HG03064 (cell line): Measurements from ENCODE around the gene XPNPEP2.

Source experiments
- ATAC-seq: cut with Tn5 transposase; IDR thresholded peaks from one replicate; pipeline ENCODE4 v1.9.1; 2021; ENCODE audit warnings: low read depth; ENCODE audit not compliant: unreplicated experiment

Gene XPNPEP2

DNA sequence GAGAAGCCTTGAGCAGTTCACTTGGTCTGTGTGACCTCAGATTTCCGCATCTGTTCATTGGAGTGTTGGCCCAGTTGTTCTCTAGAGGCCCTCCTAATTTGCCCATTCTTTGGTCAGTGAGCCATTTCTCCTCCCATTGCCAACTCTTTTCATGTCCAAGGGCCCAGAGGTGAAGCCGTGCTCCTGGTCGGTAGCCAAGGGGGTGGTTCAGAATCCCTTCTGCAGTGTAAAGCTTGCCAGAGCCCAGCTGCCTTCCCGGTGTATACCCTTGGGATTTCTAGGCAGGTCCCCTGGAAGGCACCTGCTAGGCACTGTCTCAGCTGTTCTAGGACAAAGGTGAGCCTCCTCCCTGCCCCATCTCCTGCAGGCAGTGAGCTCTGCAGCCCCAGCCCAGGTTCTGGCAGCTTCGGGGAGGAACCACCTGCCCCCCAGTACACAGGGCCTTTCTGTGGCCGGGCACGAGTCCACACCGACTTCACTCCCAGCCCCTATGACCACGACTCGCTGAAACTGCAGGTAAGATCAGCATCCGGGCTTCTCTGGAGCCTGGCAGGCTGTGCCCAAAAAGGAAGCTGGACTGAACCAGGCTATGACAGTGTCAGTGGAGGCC is 53.3 kb downstream of the XPNPEP2 start:
- no peak for ATAC-seq

- no peak for ATAC-seq
Observed at GRCh38 chrX:129792586-129793291, 54.0 kb downstream of the XPNPEP2 start.

DNA sequence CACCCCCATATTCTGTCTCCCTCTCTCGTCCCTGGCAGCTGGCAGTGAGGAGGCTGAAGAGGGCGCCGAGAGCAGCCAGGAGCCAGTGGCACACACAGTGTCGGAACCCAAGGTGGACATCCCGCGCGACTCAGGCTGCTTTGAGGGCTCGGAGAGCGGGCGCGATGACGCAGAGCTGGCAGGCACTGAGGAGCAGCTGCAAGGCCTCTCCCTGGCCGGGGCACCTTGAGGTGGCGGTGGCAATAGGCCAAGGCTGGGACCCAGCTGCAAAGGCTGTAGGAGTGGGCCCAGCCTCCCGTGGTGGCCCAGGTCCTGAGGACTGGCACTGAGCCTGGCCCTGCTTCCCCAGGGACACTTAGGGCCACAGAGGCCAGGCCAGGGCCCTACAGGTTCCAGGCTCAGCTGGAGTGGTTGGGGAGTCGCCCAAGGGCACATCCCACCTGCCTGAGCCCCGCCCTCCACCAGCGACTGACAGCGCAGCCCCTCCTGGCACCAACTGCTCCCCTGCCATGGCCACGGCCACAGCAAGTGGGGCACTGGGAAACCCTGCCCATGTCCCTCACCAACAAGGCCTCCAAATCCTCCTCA is 54.9 kb downstream of the XPNPEP2 start:
- no peak for ATAC-seq

DNA sequence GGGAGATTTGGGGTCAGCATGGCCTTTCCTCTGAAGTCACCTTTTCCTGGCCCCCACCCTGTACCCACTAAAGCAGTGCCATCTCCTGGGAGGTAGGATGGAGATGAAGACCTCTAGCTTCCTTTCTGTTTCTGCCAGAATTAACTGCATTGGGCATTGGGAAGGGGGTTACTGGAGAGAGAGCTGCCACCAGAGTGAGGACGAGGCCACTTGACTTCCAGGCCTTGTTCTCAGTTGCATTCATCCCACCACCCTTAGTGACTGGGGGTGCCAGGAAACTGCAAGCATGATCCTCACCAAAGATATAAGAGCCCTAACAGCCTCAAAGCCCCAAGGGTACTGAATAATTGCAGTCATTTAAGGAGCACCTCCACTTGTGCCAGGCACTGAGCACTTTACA is 56.8 kb downstream of the XPNPEP2 start:
- no peak for ATAC-seq

GRCh38 chrX:129797251-129797906 is 58.6 kb downstream of the XPNPEP2 start:
- no peak for ATAC-seq

DNA sequence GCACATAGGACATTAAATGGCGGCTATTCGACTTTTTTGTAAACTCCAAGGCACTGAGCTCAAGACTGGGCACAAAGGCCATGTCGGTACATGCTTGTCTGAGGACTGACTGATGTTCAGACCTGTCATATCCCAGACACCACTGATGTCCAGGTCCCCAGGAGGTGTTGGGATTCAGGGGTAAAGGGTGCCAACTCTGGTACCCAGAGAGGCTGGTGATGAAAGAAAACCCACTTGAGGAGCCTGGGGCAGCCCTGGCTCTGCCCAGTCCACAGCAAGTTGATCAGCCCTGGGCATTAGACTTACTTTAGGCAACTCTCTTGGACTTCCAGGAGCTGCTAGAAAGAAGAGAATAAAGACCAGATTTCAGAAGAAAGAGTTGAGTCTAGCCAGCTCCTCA is 59.7 kb downstream of the XPNPEP2 start:
- ATAC-seq, result no peak

GRCh38 chrX:129798888-129799287 is 60.1 kb downstream of the XPNPEP2 start:
- ATAC-seq, result no peak

DNA sequence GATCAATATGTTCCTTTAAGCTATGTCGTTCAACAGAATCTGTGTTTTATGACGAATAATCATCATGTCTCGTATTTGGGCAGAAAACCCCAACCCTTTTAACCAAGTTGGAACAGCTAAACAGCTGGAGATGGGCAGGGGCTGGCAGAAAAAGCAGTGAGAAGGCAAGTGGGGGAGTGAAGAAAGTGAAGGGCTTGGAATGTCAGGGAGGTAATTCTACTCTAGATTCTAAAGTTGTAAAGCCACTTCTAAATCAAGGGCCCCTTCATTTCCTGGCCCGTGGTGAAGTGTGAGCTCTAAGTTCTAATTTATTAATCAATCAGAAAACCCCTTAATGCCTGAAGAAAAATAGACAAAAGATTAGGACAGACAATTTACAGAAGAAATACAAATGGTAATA is 61.4 kb downstream of the XPNPEP2 start:
- ATAC-seq, result no peak

DNA sequence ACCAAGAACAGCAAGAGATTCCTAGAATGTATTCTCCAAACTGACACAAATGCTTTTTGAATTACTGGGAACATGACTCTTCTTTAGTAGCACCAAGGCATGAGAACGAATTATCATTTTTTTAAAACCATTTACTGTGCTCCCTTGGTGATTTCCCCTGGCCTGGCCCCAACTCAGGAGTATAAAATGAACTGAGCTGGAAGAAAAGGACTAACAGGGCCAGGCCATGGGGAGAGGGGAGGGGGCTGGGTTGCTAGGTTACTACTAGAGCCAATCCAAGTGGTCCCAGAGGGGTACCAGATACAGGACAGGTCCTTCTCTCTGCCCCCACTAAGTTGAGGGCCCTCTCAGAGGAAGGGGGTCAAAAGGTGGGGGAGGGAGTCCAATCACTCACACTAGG is 64.1 kb downstream of the XPNPEP2 start:
- ATAC-seq, result no peak

DNA sequence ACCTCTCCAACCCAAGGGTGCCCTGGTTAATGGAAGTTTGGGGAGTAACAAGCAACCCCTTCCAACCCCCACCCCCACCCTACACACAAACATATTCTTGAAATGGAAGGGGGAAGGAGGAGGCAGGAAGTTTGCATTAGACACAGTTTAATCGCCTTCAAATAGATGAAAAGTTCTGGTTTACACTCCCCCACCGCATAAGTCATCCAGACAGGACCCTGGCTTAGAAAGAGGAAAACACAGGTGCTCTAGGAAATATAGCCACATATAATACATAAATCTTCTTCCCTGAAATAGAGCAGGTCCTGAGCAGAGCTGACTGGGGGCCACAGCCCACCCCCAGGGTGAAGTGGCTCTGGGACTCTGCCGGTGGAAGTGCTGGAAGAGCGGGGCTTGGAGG is 66.0 kb downstream of the XPNPEP2 start:
- no peak for ATAC-seq

- no peak for ATAC-seq
Observed at GRCh38 chrX:129808158-129808828, 69.5 kb downstream of the XPNPEP2 start.

DNA sequence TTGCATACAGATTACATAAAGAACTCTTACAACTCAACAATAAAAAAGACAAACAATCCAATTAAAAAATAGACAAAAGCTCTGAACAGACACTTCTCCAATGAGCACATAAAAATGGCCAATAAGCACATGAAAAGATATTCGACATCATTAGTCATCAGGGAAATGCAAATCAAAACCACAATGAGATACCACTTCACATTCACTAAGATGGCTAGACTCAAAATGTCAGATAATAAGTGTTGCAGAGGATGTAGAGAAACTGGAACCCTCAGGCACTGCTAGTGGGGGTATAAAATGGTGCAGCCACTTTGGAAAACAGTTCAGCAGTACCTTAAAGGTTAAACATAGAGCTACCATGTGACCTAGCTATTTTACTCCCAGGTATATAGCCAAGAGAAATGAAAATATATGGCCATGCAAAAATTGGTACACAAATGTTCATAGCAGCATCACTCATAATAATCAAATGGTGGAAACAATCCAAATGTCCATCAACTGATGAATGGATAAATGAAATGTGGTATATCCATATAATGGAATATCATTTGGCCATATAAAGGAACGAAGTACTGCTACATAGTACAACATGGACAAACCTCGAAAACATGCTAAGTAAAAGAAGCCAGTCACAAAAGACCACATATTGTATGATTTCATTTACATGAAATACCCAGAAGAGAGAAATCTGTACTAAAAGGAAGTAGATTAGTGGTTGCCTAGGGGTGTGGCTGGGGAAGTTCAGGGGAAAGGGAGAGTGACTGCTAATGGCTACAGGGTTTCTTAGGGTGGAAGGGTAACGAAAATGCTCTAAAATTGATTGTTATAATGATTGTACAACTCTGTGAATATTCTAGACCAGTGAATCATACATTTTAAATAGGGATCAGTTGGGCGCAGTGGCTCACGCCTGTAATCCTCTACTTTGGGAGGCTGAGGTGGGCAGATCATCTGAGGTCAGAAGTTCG is 70.3 kb downstream of the XPNPEP2 start:
- ATAC-seq, result no peak

GRCh38 chrX:129813662-129814368 is 75.0 kb downstream of the XPNPEP2 start:
- ATAC-seq, result no peak

DNA sequence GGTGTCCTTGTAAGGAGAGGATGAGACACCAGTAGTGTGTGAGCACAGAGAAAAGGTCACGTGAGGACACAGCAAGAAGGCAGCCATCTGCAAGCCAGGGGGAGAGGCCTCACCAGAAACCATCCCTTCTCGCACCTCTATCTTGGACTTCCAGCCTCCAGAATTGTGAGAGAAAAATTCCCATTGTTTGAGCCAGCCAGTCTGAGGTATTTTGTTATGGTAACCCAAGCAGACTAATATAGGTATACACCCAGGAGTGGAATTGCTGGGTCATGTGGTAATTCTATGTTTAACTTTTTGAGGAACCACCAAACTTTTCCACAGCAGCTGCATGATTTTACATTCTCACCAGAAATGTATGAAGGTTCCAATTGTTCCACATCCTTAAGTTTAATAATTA is 79.3 kb downstream of the XPNPEP2 start:
- ATAC-seq, result no peak
